K562 (cell line): Measurements from ENCODE around the gene WDR20. TPM values are rescaled to one million over a fixed set of nuclear protein-coding genes. Genes with fewer than 3 reads are reported as not detected.

Experiments
- BMI1 ChIP-seq: fragments of 150-350 bp; IDR thresholded peaks from 2 replicates; pipeline ENCODE4 v1.6.1; 2014; ENCODE audit warnings: low read length
- CBX1 ChIP-seq: sonication (generic); IDR thresholded peaks from 2 replicates; pipeline ENCODE4 v1.6.1; 2016; ENCODE audit warnings: antibody characterized with exemption, low read depth, mild to moderate bottlenecking
- CEBPB ChIP-seq: fragments of 450-650 bp; IDR thresholded peaks from 2 replicates; pipeline ENCODE4 v1.6.1; 2016; ENCODE audit warnings: missing genetic modification characterization, missing compliant biosample characterization
- CEBPG ChIP-seq, 3 experiments: fragments of 200-800 bp in 1 of 3; sonication (Bioruptor generic) in 1 of 3; sonication (generic) in 1 of 3; formaldehyde crosslinking in 1 of 3; IDR thresholded peaks in 2 of 3; conservative IDR thresholded peaks in 1 of 3; 2 replicates each; pipeline versions ENCODE4 v1.6.1 to v1.8.0; 2016 to 2022; ENCODE audit warnings: missing compliant biosample characterization in 2 of 3, missing genetic modification characterization in 2 of 3, mild to moderate bottlenecking in 1 of 3, missing genetic modification reagents in 1 of 3
- ETV6 ChIP-seq, 3 experiments: fragments of 150-350 bp in 1 of 3; sonication (generic) in 1 of 3; formaldehyde crosslinking in 1 of 3; IDR thresholded peaks; 2 replicates each; pipeline versions ENCODE4 v1.6.1 to v1.8.0; 2014 to 2022; ENCODE audit warnings: borderline replicate concordance in 2 of 3, low read depth in 2 of 3, antibody characterized with exemption in 1 of 3, low read length in 1 of 3, mild to moderate bottlenecking in 1 of 3, missing genetic modification reagents in 1 of 3
- FOS ChIP-seq: IDR thresholded peaks from 3 replicates; pipeline ENCODE4 v1.6.1; 2011; ENCODE audit not compliant: insufficient read length; ENCODE audit errors: extremely low read depth
- FOSL1 ChIP-seq: fragments of 200-800 bp; sonication (Bioruptor generic); conservative IDR thresholded peaks from 2 replicates; pipeline ENCODE4 v1.6.1; 2016; ENCODE audit warnings: missing genetic modification characterization, missing compliant biosample characterization
- GATA2 ChIP-seq: sonication (generic); formaldehyde crosslinking; IDR thresholded peaks from 2 replicates; pipeline ENCODE4 v1.4.0; 2020; ENCODE audit warnings: mild to moderate bottlenecking, missing genetic modification reagents
- HDAC3 ChIP-seq: fragments of 450-650 bp; IDR thresholded peaks from 2 replicates; pipeline ENCODE4 v1.6.1; 2018; ENCODE audit warnings: borderline replicate concordance, mild to moderate bottlenecking, moderate library complexity; ENCODE audit not compliant: partially characterized antibody
- MAFG ChIP-seq: fragments of 450-650 bp; conservative IDR thresholded peaks from 2 replicates; pipeline ENCODE4 v1.6.1; 2016; ENCODE audit warnings: missing genetic modification characterization, missing compliant biosample characterization
- MBD2 ChIP-seq: sonication (generic); IDR thresholded peaks from 2 replicates; pipeline ENCODE4 v1.6.1; 2016; ENCODE audit warnings: low read depth, borderline replicate concordance
- MTA1 ChIP-seq: fragments of 450-650 bp; IDR thresholded peaks from 2 replicates; pipeline ENCODE4 v1.6.1; 2017; ENCODE audit warnings: borderline replicate concordance
- MTF1 ChIP-seq: fragments of 250-450 bp; sonication (Bioruptor Pico); IDR thresholded peaks from 2 replicates; pipeline ENCODE4 v1.9.0; 2021; ENCODE audit warnings: moderate library complexity, mild to moderate bottlenecking, inconsistent platforms, borderline replicate concordance
- PHTF2 ChIP-seq: fragments of 250-450 bp; sonication (Bioruptor Pico); IDR thresholded peaks from 2 replicates; pipeline ENCODE4 v1.5.0; 2021; ENCODE audit warnings: mild to moderate bottlenecking
- RAD51 ChIP-seq: fragments of 450-650 bp; IDR thresholded peaks from 2 replicates; pipeline ENCODE4 v1.7.1; 2016; ENCODE audit warnings: low read depth, mild to moderate bottlenecking, borderline replicate concordance
- RFX5 ChIP-seq: IDR thresholded peaks from 2 replicates; pipeline ENCODE4 v1.6.1; 2011; ENCODE audit warnings: low read depth, mild to moderate bottlenecking, improper control_type of control experiment, low read length
- SAFB ChIP-seq: fragments of 200-400 bp; formaldehyde crosslinking; IDR thresholded peaks from 2 replicates; pipeline ENCODE4 v1.6.1; 2017; ENCODE audit warnings: low read depth, low read length, borderline replicate concordance
- SRSF9 ChIP-seq: fragments of 200-400 bp; formaldehyde crosslinking; IDR thresholded peaks from 2 replicates; pipeline ENCODE4 v1.6.1; 2017; ENCODE audit warnings: low read depth, low read length, borderline replicate concordance
- TFE3 ChIP-seq: fragments of 450-650 bp; formaldehyde crosslinking; IDR thresholded peaks from 2 replicates; pipeline ENCODE4 v1.4.0; 2020; ENCODE audit warnings: mild to moderate bottlenecking, mixed read lengths
- XRCC5 ChIP-seq: fragments of 200-400 bp; formaldehyde crosslinking; IDR thresholded peaks from 2 replicates; pipeline ENCODE4 v1.6.1; 2017; ENCODE audit warnings: low read depth, mild to moderate bottlenecking, low read length
- ZC3H8 ChIP-seq: fragments of 450-650 bp; IDR thresholded peaks from 2 replicates; pipeline ENCODE4 v1.6.1; 2017
- ZEB2 ChIP-seq: fragments of 450-650 bp; IDR thresholded peaks from 2 replicates; pipeline ENCODE4 v1.6.1; 2016
- ZNF280B ChIP-seq: fragments of 250-450 bp; sonication (Bioruptor Pico); IDR thresholded peaks from 2 replicates; pipeline ENCODE4 v1.5.1; 2021; ENCODE audit warnings: mild to moderate bottlenecking
- ZNF644 ChIP-seq: fragments of 200-800 bp; sonication (Bioruptor generic); IDR thresholded peaks from 2 replicates; pipeline ENCODE4 v1.6.1; 2016; ENCODE audit warnings: low read depth, missing genetic modification characterization, missing compliant biosample characterization
- ZNF707 ChIP-seq: fragments of 250-450 bp; sonication (Bioruptor Pico); conservative IDR thresholded peaks from 2 replicates; pipeline ENCODE4 v1.8.0; 2022; ENCODE audit warnings: inconsistent platforms, mild to moderate bottlenecking, moderate library complexity
- ZNF75A ChIP-seq: fragments of 450-650 bp; formaldehyde crosslinking; IDR thresholded peaks from 2 replicates; pipeline ENCODE4 v1.4.0; 2020; ENCODE audit warnings: mild to moderate bottlenecking
- ZNF76 ChIP-seq: fragments of 250-450 bp; sonication (Bioruptor Pico); IDR thresholded peaks from 2 replicates; pipeline ENCODE4 v1.4.0; 2020; ENCODE audit warnings: mild to moderate bottlenecking, moderate library complexity, borderline replicate concordance
- ZNF780A ChIP-seq: fragments of 250-450 bp; sonication (Bioruptor Pico); IDR thresholded peaks from 2 replicates; pipeline ENCODE4 v1.5.0; 2021; ENCODE audit warnings: mild to moderate bottlenecking
- polyA plus RNA-seq, 8 experiments: library from polyadenylated mRNA; depleted of rRNA in 4 of 8; stranded (reverse) in 5 of 8; unstranded in 3 of 8; fragments of >200 nt; fragmentation: Nextera tagmentation in 2 of 8; fragmentation: Illumina TruSeq in 1 of 8; extraction: Ambion mirVana in 2 of 8; extraction: Trizol in 1 of 8; gene quantifications; 2 replicates each; pipeline versions ENCODE4 v1.2.1 to v1.2.3, GENCODE V29; 2011 to 2014; ENCODE audit warnings: inconsistent platforms in 1 of 8, missing spikeins in 1 of 8
- total RNA-seq, 7 experiments: library from RNA; depleted of rRNA in 6 of 7; stranded (reverse); fragments of >200 nt in 6 of 7; fragmentation: Illumina TruSeq in 2 of 7; extraction: Trizol in 2 of 7; gene quantifications; 2 replicates each; pipeline versions ENCODE4 v1.2.1 to v1.2.3, GENCODE V29; 2011 to 2021; ENCODE audit warnings: low replicate concordance in 1 of 7

Gene WDR20
- total and polyA plus RNA-seq, 9 of the 15 experiments (the other 6 are each of a cell fraction or from before 2014, with no cell fraction given), result 7.0 to 15.3 (median 11.8) TPM

- TF ChIP-seq ZNF75A (CRISPR knock-in tag), result no peak
- no peak for TF ChIP-seq SRSF9
- TF ChIP-seq CEBPG (CRISPR knock-in tag; IDR thresholded peaks at IDR 0.05), result no peak
- no peak for TF ChIP-seq CEBPG (tag; conservative IDR thresholded peaks at IDR 0.05 in 1 of 2, IDR thresholded peaks at IDR 0.05 in 1 of 2)
- no peak for TF ChIP-seq MBD2
- TF ChIP-seq HDAC3, result no peak
- no peak for TF ChIP-seq BMI1
- no peak for TF ChIP-seq ZNF707
- peak; percentile 50; the same call in 1 of the 2 replicates for TF ChIP-seq RAD51
- no peak for TF ChIP-seq ETV6 (IDR thresholded peaks at IDR 0.05; ENCODE audit: borderline replicate concordance in 1 of 2, low read depth in 2 of 2, low read length in 1 of 2)
- no peak for TF ChIP-seq ETV6 (CRISPR knock-in tag; IDR thresholded peaks at IDR 0.05; ENCODE audit: borderline replicate concordance)
- TF ChIP-seq ZC3H8, result no peak
- TF ChIP-seq CEBPB (tag), result no peak
- no peak for TF ChIP-seq MAFG (tag)
- TF ChIP-seq CBX1, result no peak
- TF ChIP-seq SAFB, result no peak
- peak; percentile 51 for TF ChIP-seq TFE3 (CRISPR knock-in tag)
- no peak for TF ChIP-seq MTA1
- no peak for TF ChIP-seq ZNF780A (CRISPR knock-in tag)
- TF ChIP-seq XRCC5, result no peak
- TF ChIP-seq ZNF280B (CRISPR knock-in tag), result no peak
- peak; percentile 95 for TF ChIP-seq RFX5
- no peak for TF ChIP-seq FOS
- no peak for TF ChIP-seq PHTF2
- TF ChIP-seq ZNF644 (tag), result no peak
- no peak for TF ChIP-seq GATA2 (CRISPR knock-in tag)
- no peak for TF ChIP-seq ZEB2
- no peak for TF ChIP-seq MTF1 (CRISPR knock-in tag)
- TF ChIP-seq ZNF76 (CRISPR knock-in tag), result no peak
- 0 out of 2 replicates have a peak, but pooled peaks have one; percentile 42 for TF ChIP-seq FOSL1 (tag)
Observed at GRCh38 chr14:102164241-102164641, 24.5 kb downstream of the WDR20 start (continued).
